Measurements from ENCODE around the gene RSF1. TPM values are rescaled to one million over a fixed set of nuclear protein-coding genes. Genes with fewer than 3 reads are reported as not detected.

The RSF1 gene
- total and polyA plus RNA-seq, 4 donors, result 5.2 to 33.1 (median 13.4) TPM

DNA sequence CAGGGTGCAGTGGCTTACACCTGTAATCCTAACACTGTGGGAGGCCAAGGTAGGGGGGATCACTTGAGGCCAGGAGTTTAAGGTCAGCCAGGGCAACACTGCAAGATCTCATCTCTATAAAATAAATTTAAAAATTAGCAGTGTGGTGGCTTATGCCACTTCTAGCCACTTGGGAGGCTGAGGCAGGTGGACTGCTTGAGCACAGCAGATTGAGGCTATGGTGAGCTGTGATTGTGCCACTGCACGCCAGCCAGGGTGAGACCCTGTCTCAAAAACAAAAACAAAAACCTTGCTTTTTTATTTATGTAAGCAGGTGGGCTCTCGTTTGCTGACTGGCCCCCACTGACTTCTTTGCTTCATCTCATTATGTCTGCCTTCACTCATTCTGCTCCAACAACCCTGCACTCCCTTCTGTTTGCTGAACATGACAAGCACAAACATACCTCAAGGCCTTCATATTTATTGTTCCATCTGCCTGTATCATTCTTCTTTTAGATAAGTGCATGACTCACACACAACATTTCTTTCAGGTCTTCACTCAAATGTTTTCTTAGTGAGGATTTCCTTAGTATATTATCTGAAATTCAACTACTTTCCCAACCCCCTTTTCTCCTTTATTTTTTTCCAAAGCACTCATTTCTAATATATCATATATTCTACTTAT is 150.5 kb downstream of the RSF1 start:
- TF ChIP-seq, protein P1, sequence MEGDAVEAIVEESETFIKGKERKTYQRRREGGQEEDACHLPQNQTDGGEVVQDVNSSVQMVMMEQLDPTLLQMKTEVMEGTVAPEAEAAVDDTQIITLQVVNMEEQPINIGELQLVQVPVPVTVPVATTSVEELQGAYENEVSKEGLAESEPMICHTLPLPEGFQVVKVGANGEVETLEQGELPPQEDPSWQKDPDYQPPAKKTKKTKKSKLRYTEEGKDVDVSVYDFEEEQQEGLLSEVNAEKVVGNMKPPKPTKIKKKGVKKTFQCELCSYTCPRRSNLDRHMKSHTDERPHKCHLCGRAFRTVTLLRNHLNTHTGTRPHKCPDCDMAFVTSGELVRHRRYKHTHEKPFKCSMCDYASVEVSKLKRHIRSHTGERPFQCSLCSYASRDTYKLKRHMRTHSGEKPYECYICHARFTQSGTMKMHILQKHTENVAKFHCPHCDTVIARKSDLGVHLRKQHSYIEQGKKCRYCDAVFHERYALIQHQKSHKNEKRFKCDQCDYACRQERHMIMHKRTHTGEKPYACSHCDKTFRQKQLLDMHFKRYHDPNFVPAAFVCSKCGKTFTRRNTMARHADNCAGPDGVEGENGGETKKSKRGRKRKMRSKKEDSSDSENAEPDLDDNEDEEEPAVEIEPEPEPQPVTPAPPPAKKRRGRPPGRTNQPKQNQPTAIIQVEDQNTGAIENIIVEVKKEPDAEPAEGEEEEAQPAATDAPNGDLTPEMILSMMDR (IDR thresholded peaks at IDR 0.05; ENCODE audit: low read depth, low read length, missing input control), result no peak
- TF ChIP-seq, protein P2, sequence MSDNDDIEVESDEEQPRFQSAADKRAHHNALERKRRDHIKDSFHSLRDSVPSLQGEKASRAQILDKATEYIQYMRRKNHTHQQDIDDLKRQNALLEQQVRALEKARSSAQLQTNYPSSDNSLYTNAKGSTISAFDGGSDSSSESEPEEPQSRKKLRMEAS (IDR thresholded peaks at IDR 0.05), result no peak
- TF ChIP-seq YY1 (IDR thresholded peaks at IDR 0.05) (no peak), EGR1 (IDR thresholded peaks at IDR 0.05; ENCODE audit: low read depth in 2 of 2) (no peak), HNF4A (conservative IDR thresholded peaks at IDR 0.05) (no peak)
- H3K27ac ChIP-seq (ENCODE audit: low read depth in 1 of 2, low read length in 2 of 2), result no peak overlapping the region
- H3K27me3 ChIP-seq (ENCODE audit: control insufficient read depth in 4 of 4, insufficient read depth in 4 of 4, low read length in 3 of 4), result no peaks in the 10 kb centered on the region
- DNase-seq (ENCODE audit: low spot score), result no peak
- 87% methylated on average over 2 of the region's 2 CpGs for WGBS
- H3K9me3 ChIP-seq (ENCODE audit: control insufficient read depth in 4 of 4, low read length in 3 of 4), result no peaks in the 10 kb centered on the region
- H3K4me3 ChIP-seq (ENCODE audit: low read depth in 1 of 3, low read length in 3 of 3), result no peak overlapping the region
- no peak overlapping the region for H3K9ac ChIP-seq (ENCODE audit: low read depth in 1 of 2, low read length in 2 of 2)
- peaks cover 2 to 54% (median 40%) of the 10 kb centered on the region in 4 donors for H3K36me3 ChIP-seq (ENCODE audit: control insufficient read depth in 4 of 4, insufficient read depth in 3 of 4, low read depth in 1 of 4, low read length in 3 of 4)
- H3K4me1 ChIP-seq (ENCODE audit: control insufficient read depth in 4 of 4, insufficient read depth in 4 of 4, low read length in 3 of 4), result no peaks in the 10 kb centered on the region

DNA sequence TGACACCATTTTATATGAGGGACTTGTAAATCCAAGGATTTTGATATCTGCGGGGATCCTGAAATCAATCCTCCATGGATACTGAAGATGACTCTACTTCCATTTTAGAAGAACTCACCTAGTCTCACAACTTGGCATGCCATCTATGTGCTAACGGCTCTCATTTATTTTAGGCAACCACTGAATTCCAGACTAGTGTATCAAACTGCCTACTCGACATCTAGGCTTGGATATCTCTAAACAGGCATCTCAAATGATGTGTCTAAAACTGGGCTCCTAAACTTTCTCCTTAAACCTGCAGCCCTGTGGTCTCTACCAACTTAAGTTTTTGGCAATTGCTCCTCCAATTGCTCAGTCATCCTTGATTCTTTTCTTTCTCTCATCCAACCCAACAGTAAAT is 151.8 kb downstream of the RSF1 start:
- no peak for DNase-seq (ENCODE audit: low spot score)
- Histone ChIP-seq H3K9me3 (ENCODE audit: control insufficient read depth in 4 of 4, low read length in 3 of 4) (no peaks in the 10 kb centered on the region), H3K27me3 (ENCODE audit: control insufficient read depth in 4 of 4, insufficient read depth in 4 of 4, low read length in 3 of 4) (no peaks in the 10 kb centered on the region), H3K36me3 (ENCODE audit: control insufficient read depth in 4 of 4, insufficient read depth in 3 of 4, low read depth in 1 of 4, low read length in 3 of 4) (peaks cover 2 to 52% (median 31%) of the 10 kb centered on the region in 4 donors), H3K27ac (ENCODE audit: low read depth in 1 of 2, low read length in 2 of 2) (no peak overlapping the region), H3K9ac (ENCODE audit: low read depth in 1 of 2, low read length in 2 of 2) (no peak overlapping the region), H3K4me3 (ENCODE audit: low read depth in 1 of 3, low read length in 3 of 3) (no peak overlapping the region), H3K4me1 (ENCODE audit: control insufficient read depth in 4 of 4, insufficient read depth in 4 of 4, low read length in 3 of 4) (no peaks in the 10 kb centered on the region)
- TF ChIP-seq HNF4A (conservative IDR thresholded peaks at IDR 0.05), result no peak
- no peak for TF ChIP-seq RXRA (IDR thresholded peaks at IDR 0.05)
- TF ChIP-seq FOXA2 (IDR thresholded peaks at IDR 0.05), result no peak
- TF ChIP-seq FOXA1 (IDR thresholded peaks at IDR 0.05), result no peak
- TF ChIP-seq, protein P2 (IDR thresholded peaks at IDR 0.05), result no peak
- no peak for TF ChIP-seq GABPA (IDR thresholded peaks at IDR 0.05 in 1 of 2, conservative IDR thresholded peaks at IDR 0.05 in 1 of 2)
- TF ChIP-seq RAD21 (IDR thresholded peaks at IDR 0.05), result no peak
- TF ChIP-seq, protein P3, sequence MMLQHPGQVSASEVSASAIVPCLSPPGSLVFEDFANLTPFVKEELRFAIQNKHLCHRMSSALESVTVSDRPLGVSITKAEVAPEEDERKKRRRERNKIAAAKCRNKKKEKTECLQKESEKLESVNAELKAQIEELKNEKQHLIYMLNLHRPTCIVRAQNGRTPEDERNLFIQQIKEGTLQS (IDR thresholded peaks at IDR 0.05), result no peak
- TF ChIP-seq EGR1 (IDR thresholded peaks at IDR 0.05; ENCODE audit: low read depth in 2 of 2), result no peak
- TF ChIP-seq HNF4G (IDR thresholded peaks at IDR 0.05), result no peak
- TF ChIP-seq, protein P1 (IDR thresholded peaks at IDR 0.05; ENCODE audit: low read depth, low read length, missing input control), result no peak
- 96% methylated on average over 3 of the region's 3 CpGs for WGBS
